HepG2 (cell line): Measurements from ENCODE around the gene MEAK7. TPM values are rescaled to one million over a fixed set of nuclear protein-coding genes. Genes with fewer than 3 reads are reported as not detected.

Experiments used
- ATAC-seq: fragments of 200-7000 bp; cut with Tn5 transposase; 3 replicates; pipeline ENCODE4 v1.9.1; 2020; ENCODE audit warnings: mild to moderate bottlenecking, moderate library complexity
- BruUV-seq: library from RNA; stranded (reverse); fragments of 400-500 nt; replicated peaks from 2 replicates; lab custom pipeline; 2021; lab: Mats Ljungman, UMichigan
- CTCF ChIA-PET: fragments of 300-600 bp; formaldehyde crosslinking; extraction: SDS; loops from one replicate; lab custom pipeline; 2021; ENCODE audit warnings: low total read pairs, inconsistent platforms, low intra/inter-chr PET ratio; lab: Yijun Ruan, JAX
- POLR2A ChIA-PET: fragments of 350-600 bp; sonication (Branson Sonifier 250); formaldehyde crosslinking; loops from one replicate; lab custom pipeline; 2020; ENCODE audit warnings: antibody characterized with exemption, inconsistent platforms; lab: Yijun Ruan, JAX
- DNase-seq: peaks from one replicate; pipeline ENCODE4 v3.0.0-alpha.2; 2015; ENCODE audit warnings: low spot score
- FAIRE-seq: peaks from 3 replicates; lab custom pipeline; 2011; peaks lifted over from hg19 to GRCh38; lab: Jason Lieb, UNC
- H2AFZ ChIP-seq: one replicate; pipeline ENCODE4 v1.6.1; 2011; ENCODE audit warnings: low read length, inconsistent platforms
- H3K27ac ChIP-seq: fragments of 300-600 bp; 3 replicates; pipeline ENCODE4 v1.8.0; 2011; ENCODE audit warnings: mixed run types, mild to moderate bottlenecking, mixed read lengths, low read length, inconsistent platforms; ENCODE audit not compliant: insufficient read depth; ENCODE audit errors: extremely low read length
- H3K27me3 ChIP-seq, 2 experiments: fragments of 200-600 bp in 1 of 2; 2 replicates in 1 of 2; 3 replicates in 1 of 2; pipeline versions ENCODE4 v1.6.0 to v1.8.0; 2011; ENCODE audit warnings: low read length in 2 of 2, mild to moderate bottlenecking in 2 of 2, moderate library complexity in 2 of 2, inconsistent platforms in 1 of 2; ENCODE audit not compliant: insufficient read depth in 2 of 2, control insufficient read depth in 1 of 2
- H3K36me3 ChIP-seq, 2 experiments: fragments of 200-600 bp in 1 of 2; replicated peaks in 1 of 2; 2 replicates in 1 of 2; 3 replicates in 1 of 2; pipeline versions ENCODE4 v1.5.1 to v1.8.0; 2011; ENCODE audit warnings: low read length in 2 of 2, inconsistent platforms in 1 of 2; ENCODE audit not compliant: insufficient read depth in 2 of 2, control insufficient read depth in 1 of 2
- H3K4me1 ChIP-seq: 2 replicates; pipeline ENCODE4 v1.5.1; 2012; ENCODE audit warnings: low read length, inconsistent platforms; ENCODE audit not compliant: insufficient read depth
- H3K4me2 ChIP-seq: 2 replicates; pipeline ENCODE4 v1.6.0; 2011; ENCODE audit warnings: low read depth, low read length, inconsistent platforms
- H3K4me3 ChIP-seq, 3 experiments: fragments of 200-600 bp in 1 of 3; sonication (generic), shearing (Covaris generic) in 1 of 3; replicated peaks in 1 of 3; 2 replicates each; pipeline ENCODE4 v1.5.1; 2011 to 2016; ENCODE audit warnings: low read length in 3 of 3, inconsistent platforms in 2 of 3, low read depth in 2 of 3, mild to moderate bottlenecking in 2 of 3, control low read depth in 1 of 3, mixed read lengths in 1 of 3; ENCODE audit not compliant: insufficient read depth in 1 of 3
- H3K79me2 ChIP-seq: one replicate; pipeline ENCODE4 v1.6.1; 2011; ENCODE audit warnings: low read length, inconsistent platforms; ENCODE audit not compliant: insufficient read depth
- H3K9ac ChIP-seq: 2 replicates; pipeline ENCODE4 v1.6.0; 2011; ENCODE audit warnings: mild to moderate bottlenecking, low read depth, low read length, inconsistent platforms; ENCODE audit not compliant: insufficient read depth
- H3K9me3 ChIP-seq: 2 replicates; pipeline ENCODE4 v1.5.1; 2012; ENCODE audit warnings: mild to moderate bottlenecking, low read length
- H4K20me1 ChIP-seq: 2 replicates; pipeline ENCODE4 v1.6.0; 2011; ENCODE audit warnings: inconsistent platforms, mild to moderate bottlenecking, low read length, moderate library complexity; ENCODE audit not compliant: insufficient read depth
- FLYWCH1 ChIP-seq: sonication (generic); formaldehyde crosslinking; IDR thresholded peaks from 2 replicates; pipeline ENCODE4 v1.8.1; 2023; ENCODE audit warnings: mild to moderate bottlenecking, missing genetic modification reagents
- KDM3A ChIP-seq: IDR thresholded peaks from 2 replicates; pipeline ENCODE4 v1.6.1; 2018; ENCODE audit warnings: low read depth, missing compliant biosample characterization
- WGBS: methylation state at CpG from one replicate; pipeline ENCODE4 v1.1.6; 2017; ENCODE audit warnings: low lambda C conversion rate; 5-methylcytosine and 5-hydroxymethylcytosine counted together
- in situ Hi-C: cut with HindIII; loops from 2 replicates; pipeline ENCODE4 v1.10.0; 2017; ENCODE audit warnings: low pct_unique_long_range_greater_than_20kb; ENCODE audit not compliant: extremely low pct_ligation_motif_present
- intact Hi-C: fragments of 100-400 bp; cut with micrococcal nuclease; formaldehyde crosslinking; loops from one replicate; pipeline ENCODE4 v1.10.0; 2022; ENCODE audit not compliant: unreplicated experiment
- polyA plus RNA-seq, 8 experiments: library from polyadenylated mRNA; depleted of rRNA in 3 of 8; stranded (reverse) in 7 of 8; unstranded in 1 of 8; fragments of >200 nt; fragmentation: Illumina TruSeq in 4 of 8; extraction: Trizol in 4 of 8; gene quantifications; 2 replicates each; pipeline versions ENCODE4 v1.2.1 to v1.2.3, GENCODE V29; 2011 to 2016; ENCODE audit warnings: low read depth in 4 of 8, missing spikeins in 1 of 8, mixed read lengths in 1 of 8; ENCODE audit not compliant: insufficient read depth in 1 of 8
- total RNA-seq, 5 experiments: library from RNA; depleted of rRNA; stranded (reverse); fragments of >200 nt; fragmentation: Illumina TruSeq; extraction: Trizol; gene quantifications; 2 replicates each; pipeline ENCODE4 v1.2.3, GENCODE V29; 2016; ENCODE audit warnings: low read depth in 1 of 5
- TF ChIP-seq, protein P1 (sequence below): sonication (generic); formaldehyde crosslinking; IDR thresholded peaks from 2 replicates; pipeline ENCODE4 v1.4.0; 2020; ENCODE audit warnings: missing genetic modification reagents
- TF ChIP-seq, protein P2 (sequence below): sonication (generic); formaldehyde crosslinking; IDR thresholded peaks from 2 replicates; pipeline ENCODE4 v1.4.0; 2020; ENCODE audit warnings: missing genetic modification reagents, mild to moderate bottlenecking, borderline replicate concordance
- TF ChIP-seq, protein P3 (sequence below): sonication (generic); formaldehyde crosslinking; IDR thresholded peaks from 2 replicates; pipeline ENCODE4 v1.5.1; 2020; ENCODE audit warnings: mild to moderate bottlenecking, missing genetic modification reagents, moderate library complexity
- TF ChIP-seq, protein P4 (sequence below): IDR thresholded peaks from 2 replicates; pipeline ENCODE4 v1.6.1; 2016; ENCODE audit warnings: missing biosample characterization, missing genetic modification reagents, low read depth

MEAK7 gene
- total and polyA plus RNA-seq, 2 of the 13 experiments (the other 11 are each of a cell fraction or from before 2014, with no cell fraction given) = 11.8 to 14.7 TPM

DNA sequence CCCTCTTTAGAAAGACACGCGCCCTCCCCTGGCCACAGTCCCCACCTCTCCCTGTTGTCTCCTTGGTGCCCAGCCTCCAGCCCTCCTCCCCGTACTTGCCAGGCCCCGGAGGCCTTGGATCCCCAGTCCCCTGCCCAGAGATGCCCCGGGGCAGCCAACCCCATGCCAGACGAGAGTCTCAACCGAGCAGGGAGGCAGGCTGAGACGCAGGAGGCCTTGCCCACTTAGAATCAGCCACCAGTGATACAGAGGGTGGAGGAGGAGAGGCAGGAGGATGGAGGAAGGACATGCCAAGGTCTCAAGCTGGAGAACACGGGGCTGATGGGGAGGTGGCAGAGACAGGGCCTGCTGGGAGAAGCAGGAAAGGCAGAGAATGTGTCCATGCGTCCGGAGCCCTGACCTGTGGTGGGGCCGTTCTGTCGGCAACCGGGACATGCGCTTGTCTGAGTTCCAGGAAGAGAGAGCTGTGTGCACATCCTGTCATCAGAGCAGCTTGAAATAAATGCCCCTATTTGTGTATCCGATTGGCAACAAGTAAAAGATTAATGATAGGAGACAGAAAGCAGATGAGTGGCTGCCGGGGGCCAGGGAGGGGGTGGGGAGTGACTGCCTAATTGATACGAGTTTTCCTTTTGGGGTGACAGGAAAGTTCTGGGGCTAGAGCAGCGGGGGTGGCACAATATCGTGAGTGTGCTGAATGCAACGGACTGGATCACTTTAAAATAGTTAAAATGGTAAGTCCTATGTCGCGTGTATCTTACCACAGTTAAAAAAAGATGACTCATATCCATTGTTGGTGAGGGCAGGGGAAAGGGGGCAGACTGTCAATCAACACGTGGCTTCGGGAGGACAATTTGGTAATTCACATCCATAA is 44.7 kb upstream of the MEAK7 start (continued):
- TF ChIP-seq, protein P1, sequence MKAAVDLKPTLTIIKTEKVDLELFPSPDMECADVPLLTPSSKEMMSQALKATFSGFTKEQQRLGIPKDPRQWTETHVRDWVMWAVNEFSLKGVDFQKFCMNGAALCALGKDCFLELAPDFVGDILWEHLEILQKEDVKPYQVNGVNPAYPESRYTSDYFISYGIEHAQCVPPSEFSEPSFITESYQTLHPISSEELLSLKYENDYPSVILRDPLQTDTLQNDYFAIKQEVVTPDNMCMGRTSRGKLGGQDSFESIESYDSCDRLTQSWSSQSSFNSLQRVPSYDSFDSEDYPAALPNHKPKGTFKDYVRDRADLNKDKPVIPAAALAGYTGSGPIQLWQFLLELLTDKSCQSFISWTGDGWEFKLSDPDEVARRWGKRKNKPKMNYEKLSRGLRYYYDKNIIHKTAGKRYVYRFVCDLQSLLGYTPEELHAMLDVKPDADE = no peak

DNA sequence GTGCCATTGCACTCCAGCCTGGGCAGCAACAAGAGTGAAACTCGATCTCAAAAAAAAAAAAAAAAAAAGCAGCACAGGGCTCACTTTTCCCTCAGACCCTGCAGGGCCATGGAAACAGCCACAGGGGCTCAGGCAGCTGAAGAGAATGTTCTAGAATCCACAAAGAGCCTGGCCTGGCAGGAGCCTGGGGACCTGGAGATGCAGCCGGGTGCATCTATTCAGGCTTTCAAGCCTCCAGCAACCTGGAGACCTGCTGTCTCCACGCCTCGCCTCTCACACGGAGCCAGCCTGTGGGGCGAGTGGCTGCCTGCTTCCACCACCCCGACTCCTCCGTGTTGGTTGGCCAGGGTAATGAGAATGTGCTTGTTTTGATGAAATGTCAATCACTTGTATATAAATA is 44.0 kb upstream of the MEAK7 start:
- H3K4me2 ChIP-seq = no peak overlapping the region
- peak; percentile 34 for ATAC-seq
- no peaks in the 10 kb centered on the region for H4K20me1 ChIP-seq
- DNase-seq = no peak
- TF ChIP-seq, protein P2, sequence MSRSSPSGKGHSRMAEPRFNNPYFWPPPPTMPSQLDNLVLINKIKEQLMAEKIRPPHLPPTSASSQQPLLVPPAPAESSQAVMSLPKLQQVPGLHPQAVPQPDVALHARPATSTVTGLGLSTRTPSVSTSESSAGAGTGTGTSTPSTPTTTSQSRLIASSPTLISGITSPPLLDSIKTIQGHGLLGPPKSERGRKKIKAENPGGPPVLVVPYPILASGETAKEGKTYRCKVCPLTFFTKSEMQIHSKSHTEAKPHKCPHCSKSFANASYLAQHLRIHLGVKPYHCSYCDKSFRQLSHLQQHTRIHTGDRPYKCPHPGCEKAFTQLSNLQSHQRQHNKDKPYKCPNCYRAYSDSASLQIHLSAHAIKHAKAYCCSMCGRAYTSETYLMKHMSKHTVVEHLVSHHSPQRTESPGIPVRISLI (CRISPR knock-in tag) = peak; percentile 25; the same call in 1 of the 2 replicates
- TF ChIP-seq, protein P3, sequence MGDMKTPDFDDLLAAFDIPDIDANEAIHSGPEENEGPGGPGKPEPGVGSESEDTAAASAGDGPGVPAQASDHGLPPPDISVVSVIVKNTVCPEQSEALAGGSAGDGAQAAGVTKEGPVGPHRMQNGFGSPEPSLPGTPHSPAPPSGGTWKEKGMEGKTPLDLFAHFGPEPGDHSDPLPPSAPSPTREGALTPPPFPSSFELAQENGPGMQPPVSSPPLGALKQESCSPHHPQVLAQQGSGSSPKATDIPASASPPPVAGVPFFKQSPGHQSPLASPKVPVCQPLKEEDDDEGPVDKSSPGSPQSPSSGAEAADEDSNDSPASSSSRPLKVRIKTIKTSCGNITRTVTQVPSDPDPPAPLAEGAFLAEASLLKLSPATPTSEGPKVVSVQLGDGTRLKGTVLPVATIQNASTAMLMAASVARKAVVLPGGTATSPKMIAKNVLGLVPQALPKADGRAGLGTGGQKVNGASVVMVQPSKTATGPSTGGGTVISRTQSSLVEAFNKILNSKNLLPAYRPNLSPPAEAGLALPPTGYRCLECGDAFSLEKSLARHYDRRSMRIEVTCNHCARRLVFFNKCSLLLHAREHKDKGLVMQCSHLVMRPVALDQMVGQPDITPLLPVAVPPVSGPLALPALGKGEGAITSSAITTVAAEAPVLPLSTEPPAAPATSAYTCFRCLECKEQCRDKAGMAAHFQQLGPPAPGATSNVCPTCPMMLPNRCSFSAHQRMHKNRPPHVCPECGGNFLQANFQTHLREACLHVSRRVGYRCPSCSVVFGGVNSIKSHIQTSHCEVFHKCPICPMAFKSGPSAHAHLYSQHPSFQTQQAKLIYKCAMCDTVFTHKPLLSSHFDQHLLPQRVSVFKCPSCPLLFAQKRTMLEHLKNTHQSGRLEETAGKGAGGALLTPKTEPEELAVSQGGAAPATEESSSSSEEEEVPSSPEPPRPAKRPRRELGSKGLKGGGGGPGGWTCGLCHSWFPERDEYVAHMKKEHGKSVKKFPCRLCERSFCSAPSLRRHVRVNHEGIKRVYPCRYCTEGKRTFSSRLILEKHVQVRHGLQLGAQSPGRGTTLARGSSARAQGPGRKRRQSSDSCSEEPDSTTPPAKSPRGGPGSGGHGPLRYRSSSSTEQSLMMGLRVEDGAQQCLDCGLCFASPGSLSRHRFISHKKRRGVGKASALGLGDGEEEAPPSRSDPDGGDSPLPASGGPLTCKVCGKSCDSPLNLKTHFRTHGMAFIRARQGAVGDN (CRISPR knock-in tag) = peak; percentile 3; the same call in 1 of the 2 replicates
- TF ChIP-seq FLYWCH1 (CRISPR knock-in tag) = no peak
- TF ChIP-seq, protein P4, sequence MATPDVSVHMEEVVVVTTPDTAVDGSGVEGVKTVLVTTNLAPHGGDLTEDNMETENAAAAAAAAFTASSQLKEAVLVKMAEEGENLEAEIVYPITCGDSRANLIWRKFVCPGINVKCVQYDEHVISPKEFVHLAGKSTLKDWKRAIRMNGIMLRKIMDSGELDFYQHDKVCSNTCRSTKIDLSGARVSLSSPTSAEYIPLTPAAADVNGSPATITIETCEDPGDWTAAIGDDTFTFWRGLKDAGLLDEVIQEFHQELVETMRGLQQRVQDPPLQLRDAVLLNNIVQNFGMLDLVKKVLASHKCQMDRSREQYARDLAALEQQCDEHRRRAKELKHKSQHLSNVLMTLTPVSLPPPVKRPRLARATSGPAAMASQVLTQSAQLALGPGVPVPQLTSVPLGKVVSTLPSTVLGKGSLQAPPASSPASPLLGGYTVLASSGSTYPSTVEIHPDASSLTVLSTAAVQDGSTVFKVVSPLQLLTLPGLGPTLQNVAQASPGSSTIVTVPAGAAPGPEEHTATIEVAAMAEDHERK (CRISPR knock-in tag) = no peak
- no peak for TF ChIP-seq KDM3A (CRISPR knock-in tag)
- no peak overlapping the region for H3K27ac ChIP-seq
- FAIRE-seq = no peak
- H3K36me3 ChIP-seq = no peaks in the 10 kb centered on the region
- no peak overlapping the region for H2AFZ ChIP-seq
- H3K4me3 ChIP-seq = no peak overlapping the region
- CTCF ChIA-PET = no interaction called here
- in situ Hi-C loops = no loop called here
- H3K4me1 ChIP-seq = peaks cover 25% of the 10 kb centered on the region
- POLR2A ChIA-PET = no interaction called here
- no peaks in the 10 kb centered on the region for H3K9me3 ChIP-seq
- intact Hi-C loops = no loop called here
- no peak overlapping the region for H3K9ac ChIP-seq
- 59% methylated on average over 7 of the region's 8 CpGs for WGBS
- peaks cover 3 to 40% of the 10 kb centered on the region in 2 experiments; a peak in 4 of 5 replicates for H3K27me3 ChIP-seq
- no peaks in the 10 kb centered on the region for H3K79me2 ChIP-seq
- BruUV-seq = no TSS peak
